ENCODE measurements around the gene CADM2.

DNA sequence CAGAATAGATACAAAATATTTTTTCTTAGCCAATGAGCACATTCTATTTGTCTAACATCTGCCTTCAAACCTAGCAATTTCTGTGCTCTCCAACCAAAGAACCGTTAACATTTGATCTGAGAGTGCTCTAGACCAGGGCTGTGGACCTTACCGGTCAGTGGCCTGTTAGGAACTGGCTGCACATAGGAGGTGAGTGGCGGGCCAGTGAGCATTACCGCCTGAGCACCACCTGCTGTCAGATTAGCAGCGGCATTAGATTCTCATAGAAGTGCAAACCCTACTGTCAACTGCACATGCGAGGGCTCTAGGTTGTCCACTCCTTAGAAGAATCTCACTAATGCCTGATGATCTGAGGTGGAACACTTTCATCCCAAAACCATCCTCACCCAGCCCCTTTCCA lies 131.7 kb downstream of the CADM2 start:
- TF ChIP-seq, protein P1, sequence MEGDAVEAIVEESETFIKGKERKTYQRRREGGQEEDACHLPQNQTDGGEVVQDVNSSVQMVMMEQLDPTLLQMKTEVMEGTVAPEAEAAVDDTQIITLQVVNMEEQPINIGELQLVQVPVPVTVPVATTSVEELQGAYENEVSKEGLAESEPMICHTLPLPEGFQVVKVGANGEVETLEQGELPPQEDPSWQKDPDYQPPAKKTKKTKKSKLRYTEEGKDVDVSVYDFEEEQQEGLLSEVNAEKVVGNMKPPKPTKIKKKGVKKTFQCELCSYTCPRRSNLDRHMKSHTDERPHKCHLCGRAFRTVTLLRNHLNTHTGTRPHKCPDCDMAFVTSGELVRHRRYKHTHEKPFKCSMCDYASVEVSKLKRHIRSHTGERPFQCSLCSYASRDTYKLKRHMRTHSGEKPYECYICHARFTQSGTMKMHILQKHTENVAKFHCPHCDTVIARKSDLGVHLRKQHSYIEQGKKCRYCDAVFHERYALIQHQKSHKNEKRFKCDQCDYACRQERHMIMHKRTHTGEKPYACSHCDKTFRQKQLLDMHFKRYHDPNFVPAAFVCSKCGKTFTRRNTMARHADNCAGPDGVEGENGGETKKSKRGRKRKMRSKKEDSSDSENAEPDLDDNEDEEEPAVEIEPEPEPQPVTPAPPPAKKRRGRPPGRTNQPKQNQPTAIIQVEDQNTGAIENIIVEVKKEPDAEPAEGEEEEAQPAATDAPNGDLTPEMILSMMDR (IDR thresholded peaks at IDR 0.05; ENCODE audit: insufficient read depth, low read depth, low read length): no peak
- TF ChIP-seq EZH2 (IDR thresholded peaks at IDR 0.05; ENCODE audit: insufficient read depth, low read length): no peak
